SKM-1 (cell line): Measurements from ENCODE around the gene AADAC.
"Not testable (repeated sequence)": the region's sequence is repeated elsewhere in the genome, so short reads cannot be mapped to it uniquely, and the experiment has no call there.

Source experiments
- DNase-seq: peaks from one replicate; lab custom pipeline; 2025; ENCODE audit not compliant: unreplicated experiment; lab: John Stamatoyannopoulos, UW

Gene AADAC

DNA sequence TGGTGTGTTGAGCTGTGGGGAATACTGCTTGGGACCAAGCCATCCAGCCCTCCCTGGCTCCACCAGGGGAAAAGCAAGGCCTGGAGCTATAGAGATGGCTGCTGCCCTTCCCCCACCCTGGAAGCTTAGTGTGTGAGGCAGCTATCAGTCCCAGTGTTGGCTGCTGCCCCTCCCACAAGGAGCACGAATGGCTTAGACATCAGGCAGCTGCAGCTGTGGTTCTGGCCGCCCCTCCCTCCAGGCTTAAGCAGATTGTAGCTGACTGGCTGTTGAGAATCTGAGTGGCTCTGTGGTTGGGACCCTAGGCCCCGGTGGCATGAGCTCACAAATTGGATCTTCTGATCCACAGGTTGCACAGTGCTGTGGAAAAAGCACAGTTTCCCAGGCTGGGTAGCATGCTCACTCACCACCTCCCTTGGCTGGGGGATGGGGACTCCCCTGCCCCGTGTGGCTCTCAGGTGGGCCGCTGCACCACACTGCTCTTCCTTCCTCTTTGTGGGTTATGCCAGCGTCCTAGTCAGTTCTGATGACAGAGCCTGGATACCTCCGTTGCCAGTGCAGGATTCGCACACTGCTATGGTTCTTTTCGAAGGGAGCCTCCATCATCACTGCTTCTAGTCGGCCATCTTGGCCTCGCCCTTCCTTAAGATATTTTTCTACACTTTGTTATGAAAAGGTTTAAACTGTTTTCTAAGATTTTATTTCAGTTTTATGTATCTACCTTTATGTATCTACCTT lies 38.3 kb downstream of the AADAC start:
- DNase-seq, result no peak

DNA sequence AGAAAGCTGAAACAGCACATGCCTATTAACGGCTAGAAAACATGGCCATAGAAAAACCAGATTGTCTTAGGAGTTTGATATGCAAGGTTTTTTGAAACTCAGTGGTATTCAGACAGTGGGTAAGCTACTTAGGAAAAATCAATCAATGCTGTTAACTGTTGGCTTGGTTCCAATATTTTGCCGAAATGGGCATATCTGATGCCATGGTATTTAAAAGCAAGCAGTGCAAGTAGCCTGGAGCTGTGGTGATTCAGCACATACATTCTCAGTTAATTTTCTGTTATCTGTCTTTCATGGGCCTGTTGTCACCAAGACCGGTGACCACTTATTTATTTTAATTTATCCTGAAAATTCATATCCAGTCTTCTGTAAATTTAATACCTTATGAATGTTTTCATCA lies 42.2 kb downstream of the AADAC start:
- DNase-seq, result no peak

- no peak for DNase-seq
Measured at GRCh38 chr3:151856641-151857040, 42.7 kb downstream of the AADAC start.

GRCh38 chr3:151859233-151859673 lies 45.3 kb downstream of the AADAC start:
- no peak for DNase-seq

DNA sequence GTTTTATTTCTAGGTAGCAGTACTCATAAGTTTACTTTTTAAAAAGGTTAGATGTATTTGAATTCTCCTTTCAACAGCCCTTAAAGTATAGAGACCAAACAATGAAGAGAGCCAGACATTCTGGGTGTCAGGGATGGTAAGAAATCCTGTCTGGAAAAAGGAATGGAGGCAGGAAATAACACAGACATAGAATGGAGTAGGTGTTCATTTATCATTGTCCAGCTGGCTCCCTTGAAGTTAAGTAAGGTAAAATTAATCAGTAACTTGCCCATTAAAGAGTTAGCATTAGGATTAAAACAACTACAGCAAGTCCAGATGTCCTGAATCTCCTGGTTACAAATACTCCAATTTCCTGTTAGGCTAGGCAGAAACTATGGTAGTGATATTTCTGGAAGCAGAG lies 46.0 kb downstream of the AADAC start:
- no peak for DNase-seq

GRCh38 chr3:151863611-151864010 lies 49.7 kb downstream of the AADAC start:
- no peak for DNase-seq

- DNase-seq, result no peak
Measured at GRCh38 chr3:151864423-151865101, 50.6 kb downstream of the AADAC start.

DNA sequence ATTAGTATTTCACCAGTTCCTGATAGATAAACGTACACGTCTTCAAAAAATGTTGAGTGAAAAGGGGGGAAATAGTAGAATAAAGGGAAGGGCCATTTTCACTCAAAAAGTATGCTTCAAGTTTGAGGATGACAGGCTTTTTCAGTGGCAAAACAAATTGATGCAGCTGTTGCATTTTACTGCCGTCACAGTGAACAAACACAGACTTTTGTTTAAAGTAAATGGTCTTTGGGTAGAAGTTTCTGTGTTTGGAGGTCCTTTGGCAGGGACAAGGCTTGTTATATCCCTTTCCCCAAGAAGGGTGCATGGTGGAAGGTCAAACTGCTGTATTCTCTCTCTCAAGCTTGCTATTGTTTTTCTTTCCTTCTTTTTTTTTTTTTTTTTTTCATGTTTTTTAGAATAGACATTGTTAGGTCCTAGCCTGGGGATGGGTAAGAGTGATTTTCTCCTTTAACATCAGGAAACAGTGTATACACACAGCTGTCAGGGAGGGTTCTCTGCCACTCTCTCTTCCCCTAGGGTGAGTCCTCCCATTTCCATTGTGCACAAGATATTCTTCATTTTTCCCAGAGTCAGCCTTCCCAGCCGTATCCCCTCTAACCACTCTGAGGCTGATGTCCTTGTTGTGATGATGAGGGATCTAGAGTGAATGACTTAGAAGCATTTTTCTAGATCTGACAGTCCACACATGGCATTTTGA lies 52.9 kb downstream of the AADAC start:
- DNase-seq, result no peak

GRCh38 chr3:151867666-151868065 lies 53.8 kb downstream of the AADAC start:
- no peak for DNase-seq

DNA sequence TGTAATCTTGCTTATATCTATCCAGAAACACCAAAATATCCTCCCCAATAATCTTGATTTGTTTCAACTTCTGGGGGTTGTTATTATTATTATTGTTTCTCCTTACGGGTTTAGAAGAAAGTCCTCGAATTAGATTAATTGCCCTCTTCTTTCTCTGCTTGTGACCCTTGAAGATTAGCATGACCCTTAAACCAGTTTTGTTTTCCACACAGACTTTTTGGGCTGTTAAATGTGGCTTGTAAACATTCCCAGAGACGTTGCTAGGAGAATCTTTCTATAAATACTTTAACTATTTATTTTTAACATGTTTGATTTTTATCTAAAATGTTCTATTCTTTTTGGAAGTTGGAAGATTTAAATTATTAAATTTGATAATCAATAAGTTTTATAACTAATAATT lies 55.3 kb downstream of the AADAC start:
- DNase-seq, result no peak

DNA sequence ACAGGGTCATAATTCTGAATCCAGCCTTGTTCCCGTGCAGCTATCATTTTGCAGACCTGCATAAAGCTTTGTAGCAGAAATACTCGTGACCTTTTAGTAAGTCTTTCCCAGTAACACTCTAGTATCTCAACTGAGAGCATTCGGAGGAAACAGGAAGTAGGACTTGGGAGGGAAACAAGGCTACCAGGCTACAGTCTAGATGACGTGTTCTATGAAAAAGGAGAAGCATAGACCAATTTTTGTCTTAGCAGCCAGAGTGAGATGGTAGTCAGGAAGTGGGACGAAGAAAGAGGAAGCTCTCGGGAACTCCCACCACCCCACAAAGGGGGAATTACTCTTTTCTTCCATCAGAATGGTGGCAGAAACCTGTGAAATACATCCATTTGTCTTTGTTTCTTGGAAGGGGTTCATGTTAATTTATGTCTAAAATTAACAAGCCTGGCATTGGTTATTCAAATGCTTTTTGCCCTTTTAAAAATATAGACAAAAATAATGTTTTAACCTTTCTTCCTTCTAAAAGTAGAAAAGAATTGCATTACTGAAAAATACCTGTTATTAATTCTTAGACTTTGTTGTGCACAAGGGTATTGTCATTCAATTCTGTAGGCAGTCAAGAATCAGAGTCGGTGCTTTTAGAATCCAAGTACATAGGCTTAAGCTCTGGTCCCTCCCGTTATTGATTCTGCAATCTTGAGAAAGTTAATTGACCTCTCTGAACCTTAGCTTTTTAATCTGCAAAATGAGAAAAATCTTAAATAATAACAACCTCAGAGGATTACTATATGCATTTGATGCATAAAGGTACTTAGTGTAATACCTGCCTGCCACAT lies 57.9 kb downstream of the AADAC start:
- DNase-seq, result peak; percentile 99

- no peak for DNase-seq
Measured at GRCh38 chr3:151873398-151873797, 59.5 kb downstream of the AADAC start, which contains the start of gene SUCNR1. SUCNR1 (plus strand) TSS chr3:151873643; CDS start chr3:151879893, 6,250 bp downstream.

GRCh38 chr3:151874079-151874478 lies 60.2 kb downstream of the AADAC start:
- DNase-seq, result not testable (repeated sequence)

GRCh38 chr3:151875759-151876158 lies 61.8 kb downstream of the AADAC start:
- peak; percentile 95 for DNase-seq

GRCh38 chr3:151877269-151877668 lies 63.4 kb downstream of the AADAC start:
- DNase-seq, result no peak
